GM12878 (cell line): ENCODE data around the gene RNF41. TPM values are rescaled to one million over a fixed set of nuclear protein-coding genes. Genes with fewer than 3 reads are reported as not detected.

Source experiments
- ATAC-seq: fragments of 200-7000 bp; cut with Tn5 transposase; 3 replicates; pipeline ENCODE4 v1.9.1; 2020; ENCODE audit warnings: mild to moderate bottlenecking, moderate library complexity
- BruUV-seq: library from RNA; stranded (reverse); fragments of 400-500 nt; replicated peaks from 2 replicates; lab custom pipeline; 2021; lab: Mats Ljungman, UMichigan
- CTCF ChIA-PET: fragments of 300-600 bp; sonication (Branson Sonifier 250); formaldehyde crosslinking; extraction: SDS; loops from one replicate; lab custom pipeline; 2021; ENCODE audit warnings: inconsistent platforms; lab: Yijun Ruan, JAX
- POLR2A ChIA-PET: fragments of 350-600 bp; formaldehyde crosslinking; extraction: SDS; loops from one replicate; lab custom pipeline; 2021; ENCODE audit warnings: inconsistent platforms; lab: Charles Lee
- RAD21 ChIA-PET: fragments of 300-600 bp; sonication (Branson Sonifier 250); formaldehyde crosslinking; loops from one replicate; lab custom pipeline; 2023; ENCODE audit warnings: antibody characterized with exemption; ENCODE audit not compliant: unreplicated experiment; lab: Charles Lee
- SMC1A ChIA-PET: fragments of 300-600 bp; sonication (Branson Sonifier 250); formaldehyde crosslinking; loops from one replicate; lab custom pipeline; 2023; ENCODE audit not compliant: unreplicated experiment, uncharacterized antibody; lab: Charles Lee
- DNase-seq: peaks from one replicate; pipeline ENCODE4 v3.0.0-alpha.2; 2011; ENCODE audit warnings: low read depth, low spot score
- FAIRE-seq: peaks from 3 replicates; lab custom pipeline; 2011; peaks lifted over from hg19 to GRCh38; lab: Jason Lieb, UNC
- H2AFZ ChIP-seq: 2 replicates; pipeline ENCODE4 v1.6.0; 2011; ENCODE audit warnings: low read depth, low read length, control low read depth; ENCODE audit not compliant: control insufficient read depth
- H3K27ac ChIP-seq: 2 replicates; pipeline ENCODE4 v1.5.1; 2011; ENCODE audit warnings: control low read depth; ENCODE audit not compliant: control insufficient read depth, insufficient read depth
- H3K27me3 ChIP-seq, 2 experiments: replicated peaks in 1 of 2; 2 replicates each; pipeline versions ENCODE4 v1.6.0 to v1.6.1; 2011; ENCODE audit warnings: low read length in 1 of 2; ENCODE audit not compliant: control insufficient read depth in 2 of 2, insufficient read depth in 2 of 2
- H3K36me3 ChIP-seq, 2 experiments: 2 replicates each; pipeline ENCODE4 v1.5.1; 2011; ENCODE audit warnings: low read length in 1 of 2; ENCODE audit not compliant: control insufficient read depth in 2 of 2, insufficient read depth in 2 of 2
- H3K4me1 ChIP-seq: 2 replicates; pipeline ENCODE4 v1.6.1; 2011; ENCODE audit warnings: mild to moderate bottlenecking, low read length, moderate library complexity, mixed read lengths; ENCODE audit not compliant: control insufficient read depth, insufficient read depth
- H3K4me2 ChIP-seq: 2 replicates; pipeline ENCODE4 v1.6.0; 2011; ENCODE audit warnings: control low read depth; ENCODE audit not compliant: control insufficient read depth, insufficient read depth
- H3K4me3 ChIP-seq: fragments of 200-600 bp; sonication (generic); 2 replicates; pipeline ENCODE4 v1.5.1; 2016
- H3K79me2 ChIP-seq: 2 replicates; pipeline ENCODE4 v1.6.0; 2011; ENCODE audit warnings: low read length; ENCODE audit not compliant: control insufficient read depth, insufficient read depth
- H3K9ac ChIP-seq: 2 replicates; pipeline ENCODE4 v1.8.0; 2011; ENCODE audit warnings: low read length, control low read depth, mixed read lengths; ENCODE audit not compliant: control insufficient read depth, insufficient read depth
- H3K9me3 ChIP-seq: replicated peaks from 3 replicates; pipeline ENCODE4 v1.5.1; 2011; ENCODE audit warnings: mild to moderate bottlenecking, low read length; ENCODE audit not compliant: control insufficient read depth, insufficient read depth
- H4K20me1 ChIP-seq: 2 replicates; pipeline ENCODE4 v1.6.0; 2011; ENCODE audit not compliant: control insufficient read depth, insufficient read depth
- KAT2A ChIP-seq: conservative IDR thresholded peaks from 2 replicates; pipeline ENCODE4 v1.6.1; 2011; ENCODE audit warnings: low read depth, low read length; ENCODE audit not compliant: control insufficient read depth
- RAD51 ChIP-seq: fragments of 450-650 bp; IDR thresholded peaks from 2 replicates; pipeline ENCODE4 v1.6.1; 2016; ENCODE audit warnings: moderate library complexity, mild to moderate bottlenecking, inconsistent platforms
- RELA ChIP-seq: fragments of 450-650 bp; IDR thresholded peaks from 2 replicates; pipeline ENCODE4 v1.8.0; 2014; ENCODE audit warnings: borderline replicate concordance; ENCODE audit not compliant: partially characterized antibody
- SIX5 ChIP-seq: IDR thresholded peaks from 2 replicates; pipeline ENCODE4 v1.6.1; 2011; ENCODE audit warnings: mild to moderate bottlenecking, low read depth, low read length, moderate library complexity; ENCODE audit not compliant: severe bottlenecking
- TARDBP ChIP-seq: IDR thresholded peaks from 2 replicates; pipeline ENCODE4 v1.6.1; 2016; ENCODE audit warnings: borderline replicate concordance
- TCF3 ChIP-seq: IDR thresholded peaks from 2 replicates; pipeline ENCODE4 v1.6.1; 2012; ENCODE audit warnings: low read depth, mild to moderate bottlenecking, low read length, borderline replicate concordance; ENCODE audit not compliant: insufficient read depth
- TCF7 ChIP-seq: IDR thresholded peaks from 2 replicates; pipeline ENCODE4 v1.6.1; 2014; ENCODE audit warnings: antibody characterized with exemption, borderline replicate concordance
- ZBTB4 ChIP-seq: fragments of 450-650 bp; formaldehyde crosslinking; IDR thresholded peaks from 2 replicates; pipeline ENCODE4 v1.4.0; 2022; ENCODE audit warnings: mild to moderate bottlenecking, moderate library complexity
- WGBS: methylation state at CpG from one replicate; pipeline ENCODE4 v1.1.6; 2016; ENCODE audit warnings: low lambda C conversion rate; ENCODE audit not compliant: insufficient replicate concordance, insufficient coverage; ENCODE audit errors: missing lambda C conversion rate; 5-methylcytosine and 5-hydroxymethylcytosine counted together
- in situ Hi-C: fragments of 300-500 bp; cut with MboI; formaldehyde crosslinking; loops from 9 replicates; pipeline ENCODE4 v1.14.3; 2018; ENCODE audit warnings: mixed read lengths
- intact Hi-C: fragments of 100-400 bp; cut with micrococcal nuclease; formaldehyde crosslinking; loops from one replicate; pipeline ENCODE4 v1.14.2; 2022; ENCODE audit not compliant: unreplicated experiment
- polyA plus RNA-seq, 11 experiments: library from polyadenylated mRNA; depleted of rRNA in 4 of 11; unstranded in 6 of 11; stranded (reverse) in 5 of 11; fragments of >200 nt; fragmentation: Nextera tagmentation in 4 of 11; fragmentation: Illumina TruSeq in 1 of 11; extraction: Ambion mirVana in 4 of 11; extraction: Trizol in 1 of 11; gene quantifications; 1 replicate in 1 of 11; 2 replicates in 10 of 11; pipeline versions ENCODE4 v1.2.1 to v1.2.3, GENCODE V29; 2011 to 2016; ENCODE audit warnings: inconsistent platforms in 2 of 11, missing spikeins in 2 of 11, low read depth in 1 of 11
- total RNA-seq, 4 experiments: library from RNA; depleted of rRNA in 3 of 4; stranded (reverse); fragments of >200 nt in 3 of 4; fragmentation: Illumina TruSeq in 1 of 4; extraction: Trizol in 1 of 4; gene quantifications; 2 replicates each; pipeline versions ENCODE4 v1.2.1 to v1.2.3, GENCODE V29; 2013 to 2021

Gene RNF41
- total and polyA plus RNA-seq, 10 of the 15 experiments (the other 5 are each of a cell fraction or from before 2014, with no cell fraction given) = 11.1 to 47.8 (median 30.6) TPM

GRCh38 chr12:56261503-56262232 is 39.9 kb upstream of the RNF41 start:
- H3K4me2 ChIP-seq = no peak overlapping the region
- no peak for FAIRE-seq

More at GRCh38 chr12:56261503-56262232, 39.9 kb upstream of the RNF41 start:
- H3K36me3 ChIP-seq = no peaks in the 10 kb centered on the region
- no peaks in the 10 kb centered on the region for H3K27me3 ChIP-seq
- CTCF ChIA-PET = interaction anchor here (0.9 to 1.6 kb wide), 3 partner anchors 17 to 202 kb away, joined by 3 to 5 read pairs (median 3); no protein-coding TSS in a partner anchor
- SMC1A ChIA-PET = no interaction called here
- ATAC-seq = no peak
- TF ChIP-seq KAT2A = no peak
- TF ChIP-seq ZBTB4 (CRISPR knock-in tag) = no peak
- TF ChIP-seq TCF7 = no peak
- TF ChIP-seq TARDBP = no peak
- TF ChIP-seq RELA = no peak
- TF ChIP-seq RAD51 = no peak
- TF ChIP-seq TCF3 = no peak
- no peak for TF ChIP-seq SIX5
- TF ChIP-seq, all 136 proteins: peak for 0
- Histone ChIP-seq H4K20me1 (no peaks in the 10 kb centered on the region), H2AFZ (no peak overlapping the region), H3K4me3 (no peak overlapping the region), H3K79me2 (peaks cover 11% of the 10 kb centered on the region), H3K27ac (no peak overlapping the region), H3K9me3 (no peaks in the 10 kb centered on the region), H3K9ac (no peak overlapping the region), H3K4me1 (peaks cover 11% of the 10 kb centered on the region)
- ChIA-PET POLR2A (interaction anchor here (1.3 kb wide), 1 partner anchor 39 kb away, joined by 3 read pairs; no protein-coding TSS in a partner anchor), RAD21 (no interaction called here)
- intact Hi-C loops (loop anchor here (10.0 kb wide), 1 partner anchor 203 kb away; the partner anchor contains the start of gene SPRYD4), in situ Hi-C loops (no loop called here)
- 78% methylated on average over 5 of the region's 5 CpGs for WGBS
- no TSS peak for BruUV-seq
- DNase-seq = no peak
